ENCODE results near the gene EPAS1. TPM values are rescaled to one million over a fixed set of nuclear protein-coding genes. Genes with fewer than 3 reads are reported as not detected.

EPAS1 gene
- total RNA-seq, 1 experiment from 2014 or later = 146 TPM

DNA sequence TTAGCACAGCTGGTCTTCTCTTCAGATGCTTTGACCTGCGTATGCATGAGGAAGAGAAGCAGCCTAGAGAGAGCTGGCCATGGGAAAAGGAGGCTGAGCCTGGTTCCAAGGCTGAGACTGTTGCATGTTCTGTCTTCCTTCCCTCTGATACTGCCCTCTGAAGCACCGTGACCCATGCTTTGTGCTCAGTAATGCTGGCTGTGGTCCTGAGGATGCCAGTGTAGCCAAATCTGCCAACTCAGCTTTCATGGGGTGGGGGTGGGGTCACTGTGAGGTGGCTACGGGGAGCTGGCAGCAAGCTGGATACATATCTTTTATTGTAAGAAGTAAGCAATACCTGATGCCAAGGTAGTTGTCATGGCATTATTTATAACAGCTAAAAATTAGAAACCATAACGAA, 41.5 kb downstream of the EPAS1 start:
- ChIA-PET POLR2A (interaction anchor here (0.8 to 13.5 kb wide), 3 partner anchors 13 to 30 kb away, joined by 4 to 553 read pairs (median 6); partner anchors contain the start of gene EPAS1), CTCF (interaction anchor here (0.8 to 2.5 kb wide), 4 partner anchors 11 to 276 kb away, joined by 3 to 6 read pairs (median 5); no protein-coding TSS in a partner anchor)
- Mint-ChIP-seq H3K27me3 (ENCODE audit: insufficient read depth, unreplicated experiment) (no peaks in the 10 kb centered on the region), H3K9me3 (ENCODE audit: unreplicated experiment) (no peaks in the 10 kb centered on the region), H3K27ac (ENCODE audit: low read depth, unreplicated experiment) (no peak overlapping the region), H3K4me1 (ENCODE audit: insufficient read depth, unreplicated experiment) (peaks cover 40% of the 10 kb centered on the region), H3K36me3 (ENCODE audit: insufficient read depth, unreplicated experiment) (peaks cover 8% of the 10 kb centered on the region), H3K4me3 (ENCODE audit: unreplicated experiment) (no peak overlapping the region)
- DNase-seq (ENCODE audit: unreplicated experiment) = no peak
- TF ChIP-seq CTCF (IDR thresholded peaks at IDR 0.05; ENCODE audit: unreplicated experiment) = no peak
- no TSS peak for BruUV-seq (replicated peaks)
- intact Hi-C loops (cut with micrococcal nuclease) = no loop called here

DNA sequence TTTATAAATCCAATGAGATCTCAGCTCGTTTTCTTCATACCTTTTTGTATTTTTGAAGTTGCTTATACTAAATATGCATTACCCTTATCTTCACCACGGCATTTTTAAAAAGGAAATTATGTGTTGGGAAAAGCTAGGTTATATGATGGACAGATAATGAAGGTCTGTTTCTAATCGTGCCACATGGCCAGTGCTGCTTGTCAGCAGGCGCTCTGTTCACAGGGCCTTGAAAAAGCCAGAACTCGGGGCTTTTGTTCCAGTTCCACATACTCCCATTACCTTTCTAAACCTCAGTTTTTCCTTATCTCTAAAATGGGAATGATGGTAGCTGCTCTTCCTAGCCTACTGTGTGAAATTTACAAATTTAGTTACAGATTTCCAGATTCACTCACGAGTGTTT, 42.0 kb downstream of the EPAS1 start:
- Mint-ChIP-seq H3K4me3 (ENCODE audit: unreplicated experiment) (no peak overlapping the region), H3K27me3 (ENCODE audit: insufficient read depth, unreplicated experiment) (no peaks in the 10 kb centered on the region), H3K36me3 (ENCODE audit: insufficient read depth, unreplicated experiment) (peaks cover 8% of the 10 kb centered on the region), H3K4me1 (ENCODE audit: insufficient read depth, unreplicated experiment) (peaks cover 36% of the 10 kb centered on the region), H3K27ac (ENCODE audit: low read depth, unreplicated experiment) (no peak overlapping the region), H3K9me3 (ENCODE audit: unreplicated experiment) (no peaks in the 10 kb centered on the region)
- no peak for TF ChIP-seq CTCF (IDR thresholded peaks at IDR 0.05; ENCODE audit: unreplicated experiment)
- POLR2A ChIA-PET = interaction anchor here (2.0 to 13.5 kb wide), 2 partner anchors 14 to 31 kb away, joined by 6 to 553 read pairs; partner anchors contain the start of gene EPAS1
- no TSS peak for BruUV-seq (replicated peaks)
- no peak for DNase-seq (ENCODE audit: unreplicated experiment)
- CTCF ChIA-PET = interaction anchor here (0.8 to 2.5 kb wide), 6 partner anchors 11 to 276 kb away, joined by 3 to 6 read pairs (median 4); no protein-coding TSS in a partner anchor
- intact Hi-C loops (cut with micrococcal nuclease) = no loop called here

DNA sequence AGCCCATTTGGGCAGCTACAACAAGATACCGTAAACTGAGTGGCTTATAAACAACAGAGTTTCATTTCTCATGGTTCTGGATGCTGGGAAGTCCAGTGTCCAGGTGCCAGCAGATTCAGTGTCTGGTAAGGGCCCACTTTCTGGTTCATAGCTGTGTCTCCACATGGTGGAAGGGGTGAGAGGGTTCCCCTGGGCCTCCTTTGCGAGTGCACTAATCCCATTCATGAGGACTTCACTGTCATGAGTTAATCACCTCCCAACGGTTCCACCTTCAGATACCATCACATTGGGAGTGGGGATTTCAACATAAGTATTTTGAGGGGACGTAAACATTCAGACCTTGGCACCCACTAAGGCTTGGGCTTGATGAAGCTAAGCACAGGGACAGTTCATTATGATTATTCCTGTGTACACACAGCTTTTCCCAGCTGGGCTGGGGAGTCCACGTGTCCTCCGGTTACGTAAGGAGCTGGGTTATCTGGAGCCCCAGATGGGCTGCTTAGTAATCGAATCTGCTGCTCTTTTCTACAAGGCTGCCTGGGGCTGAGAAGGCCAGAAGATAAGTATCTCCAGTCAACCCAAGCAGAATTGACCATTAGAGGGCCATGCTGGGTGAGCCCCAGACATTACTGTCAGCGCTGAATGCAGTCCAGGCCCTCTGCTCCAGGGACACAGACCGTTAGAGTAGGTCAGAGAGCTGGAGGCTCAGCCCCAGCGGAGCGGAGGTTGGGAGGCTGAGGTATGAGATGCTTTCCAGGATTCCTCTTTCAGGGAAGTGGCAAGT, 42.7 kb downstream of the EPAS1 start:
- intact Hi-C loops (cut with micrococcal nuclease) = no loop called here
- DNase-seq (ENCODE audit: unreplicated experiment) = no peak
- CTCF ChIA-PET = interaction anchor here (0.6 to 2.5 kb wide), 6 partner anchors 12 to 327 kb away, joined by 3 to 6 read pairs (median 4); no protein-coding TSS in a partner anchor
- no peak for TF ChIP-seq CTCF (IDR thresholded peaks at IDR 0.05; ENCODE audit: unreplicated experiment)
- Mint-ChIP-seq H3K27ac (ENCODE audit: low read depth, unreplicated experiment) (no peak overlapping the region), H3K4me3 (ENCODE audit: unreplicated experiment) (no peak overlapping the region), H3K27me3 (ENCODE audit: insufficient read depth, unreplicated experiment) (no peaks in the 10 kb centered on the region), H3K9me3 (ENCODE audit: unreplicated experiment) (no peaks in the 10 kb centered on the region), H3K36me3 (ENCODE audit: insufficient read depth, unreplicated experiment) (peaks cover 8% of the 10 kb centered on the region), H3K4me1 (ENCODE audit: insufficient read depth, unreplicated experiment) (peaks cover 29% of the 10 kb centered on the region)
- BruUV-seq (replicated peaks) = no TSS peak
- POLR2A ChIA-PET = interaction anchor here (0.5 to 13.5 kb wide), 3 partner anchors 14 to 347 kb away, joined by 3 to 553 read pairs (median 6); partner anchors contain the start of gene EPAS1

- Mint-ChIP-seq H3K27me3 (ENCODE audit: insufficient read depth, unreplicated experiment) (no peaks in the 10 kb centered on the region), H3K9me3 (ENCODE audit: unreplicated experiment) (no peaks in the 10 kb centered on the region), H3K4me1 (ENCODE audit: insufficient read depth, unreplicated experiment) (peaks cover 26% of the 10 kb centered on the region), H3K4me3 (ENCODE audit: unreplicated experiment) (no peak overlapping the region), H3K27ac (ENCODE audit: low read depth, unreplicated experiment) (no peak overlapping the region), H3K36me3 (ENCODE audit: insufficient read depth, unreplicated experiment) (peaks cover 8% of the 10 kb centered on the region)
- intact Hi-C loops (cut with micrococcal nuclease) = no loop called here
- BruUV-seq (replicated peaks) = no TSS peak
- no peak for DNase-seq (ENCODE audit: unreplicated experiment)
- ChIA-PET CTCF (interaction anchor here (0.8 to 2.5 kb wide), 3 partner anchors 13 to 328 kb away, joined by 3 to 6 read pairs (median 4); no protein-coding TSS in a partner anchor), POLR2A (interaction anchor here (1.0 kb wide), 1 partner anchor 18 kb away, joined by 3 read pairs; no protein-coding TSS in a partner anchor)
- TF ChIP-seq CTCF (IDR thresholded peaks at IDR 0.05; ENCODE audit: unreplicated experiment) = no peak
Measured at GRCh38 chr2:46340740-46341420, 43.7 kb downstream of the EPAS1 start.
